ENCODE results near the gene NR2E1.

The NR2E1 gene

GRCh38 chr6:108175592-108176279 lies 9.9 kb downstream of the NR2E1 start:
- Histone ChIP-seq H3K27ac (ENCODE audit: low read depth, low read length) (no peak overlapping the region), H3K4me2 (ENCODE audit: low read length) (peak overlapping the region; percentile 42), H2AFZ (ENCODE audit: insufficient read depth, low read length, poor library complexity) (peak overlapping the region; percentile 54), H3K14ac (ENCODE audit: low read length) (no peak overlapping the region), H2BK12ac (ENCODE audit: low read length) (no peak overlapping the region), H3K23ac (ENCODE audit: low read length) (no peak overlapping the region), H3K4me3 (ENCODE audit: low read depth, low read length) (no peak overlapping the region), H3K27me3 (ENCODE audit: insufficient read depth, low read length) (peaks cover 61% of the 10 kb centered on the region), H4K12ac (ENCODE audit: low read depth, low read length) (no peak overlapping the region), H3K4ac (ENCODE audit: low read depth, low read length) (no peak overlapping the region), H3K18ac (ENCODE audit: low read length) (no peak overlapping the region), H3K9me3 (ENCODE audit: insufficient read depth, low read depth, low read length) (peaks cover 9% of the 10 kb centered on the region), H3K4me1 (ENCODE audit: control insufficient read depth in 1 of 2, insufficient read depth in 2 of 2, low read length in 2 of 2) (peaks cover 12 to 15% of the 10 kb centered on the region in 2 experiments), H2AK5ac (ENCODE audit: low read length) (no peak overlapping the region), H4K8ac (ENCODE audit: low read depth, low read length) (no peak overlapping the region), H3K79me2 (ENCODE audit: control insufficient read depth, insufficient read depth, low read length, poor library complexity) (no peaks in the 10 kb centered on the region), H3K36me3 (ENCODE audit: control insufficient read depth in 1 of 2, insufficient read depth in 2 of 2, low read length in 2 of 2) (no peaks in the 10 kb centered on the region), H2BK120ac (ENCODE audit: insufficient read depth, low read length, poor library complexity) (no peak overlapping the region), H3K79me1 (ENCODE audit: low read length) (no peaks in the 10 kb centered on the region), H2BK5ac (ENCODE audit: low read depth, low read length, poor library complexity) (no peak overlapping the region), H3K9ac (ENCODE audit: low read length) (no peak overlapping the region), H4K91ac (ENCODE audit: low read depth, low read length) (no peak overlapping the region)
- no CpG with 5 or more reads among the region's 38 CpGs for WGBS (ENCODE audit: extremely low coverage, insufficient coverage, insufficient read length)
- DNase-seq: peak in 1 of 2 donors; percentile 44

GRCh38 chr6:108176281-108177089 lies 10.7 kb downstream of the NR2E1 start:
- Histone ChIP-seq H2BK5ac (ENCODE audit: low read depth, low read length, poor library complexity) (no peak overlapping the region), H4K12ac (ENCODE audit: low read depth, low read length) (no peak overlapping the region), H2AFZ (ENCODE audit: insufficient read depth, low read length, poor library complexity) (no peak overlapping the region), H3K18ac (ENCODE audit: low read length) (no peak overlapping the region), H3K9ac (ENCODE audit: low read length) (no peak overlapping the region), H3K27ac (ENCODE audit: low read depth, low read length) (no peak overlapping the region), H3K4me3 (ENCODE audit: low read depth, low read length) (no peak overlapping the region), H3K4me1 (ENCODE audit: control insufficient read depth in 1 of 2, insufficient read depth in 2 of 2, low read length in 2 of 2) (peaks cover 12 to 15% of the 10 kb centered on the region in 2 experiments), H4K8ac (ENCODE audit: low read depth, low read length) (no peak overlapping the region), H3K4me2 (ENCODE audit: low read length) (peak overlapping the region; percentile 42), H3K9me3 (ENCODE audit: insufficient read depth, low read depth, low read length) (peaks cover 9% of the 10 kb centered on the region), H3K36me3 (ENCODE audit: control insufficient read depth in 1 of 2, insufficient read depth in 2 of 2, low read length in 2 of 2) (no peaks in the 10 kb centered on the region), H3K14ac (ENCODE audit: low read length) (no peak overlapping the region), H3K4ac (ENCODE audit: low read depth, low read length) (no peak overlapping the region), H3K23ac (ENCODE audit: low read length) (no peak overlapping the region), H3K79me2 (ENCODE audit: control insufficient read depth, insufficient read depth, low read length, poor library complexity) (no peaks in the 10 kb centered on the region), H3K79me1 (ENCODE audit: low read length) (no peaks in the 10 kb centered on the region), H3K27me3 (ENCODE audit: insufficient read depth, low read length) (peaks cover 54% of the 10 kb centered on the region), H2BK12ac (ENCODE audit: low read length) (no peak overlapping the region), H4K91ac (ENCODE audit: low read depth, low read length) (no peak overlapping the region), H2BK120ac (ENCODE audit: insufficient read depth, low read length, poor library complexity) (no peak overlapping the region), H2AK5ac (ENCODE audit: low read length) (no peak overlapping the region)
- WGBS (ENCODE audit: extremely low coverage, insufficient coverage, insufficient read length): no CpG with 5 or more reads among the region's 46 CpGs
- DNase-seq: no peak

GRCh38 chr6:108179741-108180140 lies 13.9 kb downstream of the NR2E1 start:
- Histone ChIP-seq H3K4ac (ENCODE audit: low read depth, low read length) (no peak overlapping the region), H3K4me2 (ENCODE audit: low read length) (no peak overlapping the region), H4K91ac (ENCODE audit: low read depth, low read length) (no peak overlapping the region), H3K9me3 (ENCODE audit: insufficient read depth, low read depth, low read length) (peaks cover 7% of the 10 kb centered on the region), H3K9ac (ENCODE audit: low read length) (no peak overlapping the region), H3K79me1 (ENCODE audit: low read length) (no peaks in the 10 kb centered on the region), H3K4me1 (ENCODE audit: control insufficient read depth in 1 of 2, insufficient read depth in 2 of 2, low read length in 2 of 2) (peaks cover 12 to 13% of the 10 kb centered on the region in 2 experiments), H3K23ac (ENCODE audit: low read length) (no peak overlapping the region), H2AK5ac (ENCODE audit: low read length) (no peak overlapping the region), H2BK120ac (ENCODE audit: insufficient read depth, low read length, poor library complexity) (no peak overlapping the region), H4K8ac (ENCODE audit: low read depth, low read length) (no peak overlapping the region), H3K27ac (ENCODE audit: low read depth, low read length) (no peak overlapping the region), H2BK12ac (ENCODE audit: low read length) (no peak overlapping the region), H3K4me3 (ENCODE audit: low read depth, low read length) (no peak overlapping the region), H3K79me2 (ENCODE audit: control insufficient read depth, insufficient read depth, low read length, poor library complexity) (no peaks in the 10 kb centered on the region), H3K14ac (ENCODE audit: low read length) (no peak overlapping the region), H3K18ac (ENCODE audit: low read length) (no peak overlapping the region), H2AFZ (ENCODE audit: insufficient read depth, low read length, poor library complexity) (no peak overlapping the region), H4K12ac (ENCODE audit: low read depth, low read length) (no peak overlapping the region), H3K36me3 (ENCODE audit: control insufficient read depth in 1 of 2, insufficient read depth in 2 of 2, low read length in 2 of 2) (no peaks in the 10 kb centered on the region), H3K27me3 (ENCODE audit: insufficient read depth, low read length) (peaks cover 31% of the 10 kb centered on the region), H2BK5ac (ENCODE audit: low read depth, low read length, poor library complexity) (no peak overlapping the region)
- DNase-seq: no peak
- WGBS (ENCODE audit: extremely low coverage, insufficient coverage, insufficient read length): no CpG with 5 or more reads among the region's 4 CpGs

GRCh38 chr6:108180266-108180665 lies 14.4 kb downstream of the NR2E1 start:
- peaks cover 25% of the 10 kb centered on the region for H3K27me3 ChIP-seq (ENCODE audit: insufficient read depth, low read length)
- WGBS (ENCODE audit: extremely low coverage, insufficient coverage, insufficient read length): no CpG with 5 or more reads among the region's 1 CpG
- no peak overlapping the region for H3K4ac ChIP-seq (ENCODE audit: low read depth, low read length)
- H3K79me2 ChIP-seq (ENCODE audit: control insufficient read depth, insufficient read depth, low read length, poor library complexity): no peaks in the 10 kb centered on the region
- no peak overlapping the region for H2AFZ ChIP-seq (ENCODE audit: insufficient read depth, low read length, poor library complexity)
- no peaks in the 10 kb centered on the region for H3K36me3 ChIP-seq (ENCODE audit: control insufficient read depth in 1 of 2, insufficient read depth in 2 of 2, low read length in 2 of 2)
- H4K8ac ChIP-seq (ENCODE audit: low read depth, low read length): no peak overlapping the region
- no peak overlapping the region for H2AK5ac ChIP-seq (ENCODE audit: low read length)
- no peak overlapping the region for H4K12ac ChIP-seq (ENCODE audit: low read depth, low read length)
- H3K14ac ChIP-seq (ENCODE audit: low read length): no peak overlapping the region
- H3K9me3 ChIP-seq (ENCODE audit: insufficient read depth, low read depth, low read length): peaks cover 5% of the 10 kb centered on the region
- no peak overlapping the region for H2BK120ac ChIP-seq (ENCODE audit: insufficient read depth, low read length, poor library complexity)
- no peak overlapping the region for H3K9ac ChIP-seq (ENCODE audit: low read length)
- DNase-seq: no peak
- no peak overlapping the region for H4K91ac ChIP-seq (ENCODE audit: low read depth, low read length)
- H3K4me1 ChIP-seq (ENCODE audit: control insufficient read depth in 1 of 2, insufficient read depth in 2 of 2, low read length in 2 of 2): peaks cover 12% of the 10 kb centered on the region in 2 experiments
- no peak overlapping the region for H3K18ac ChIP-seq (ENCODE audit: low read length)
- no peak overlapping the region for H3K4me3 ChIP-seq (ENCODE audit: low read depth, low read length)
- no peak overlapping the region for H2BK12ac ChIP-seq (ENCODE audit: low read length)
- no peak overlapping the region for H3K27ac ChIP-seq (ENCODE audit: low read depth, low read length)
- no peak overlapping the region for H3K4me2 ChIP-seq (ENCODE audit: low read length)
- H3K79me1 ChIP-seq (ENCODE audit: low read length): no peaks in the 10 kb centered on the region
- H2BK5ac ChIP-seq (ENCODE audit: low read depth, low read length, poor library complexity): no peak overlapping the region
- no peak overlapping the region for H3K23ac ChIP-seq (ENCODE audit: low read length)

All from trophoblast cell (in vitro differentiated cells and primary cell).